ENCODE measurements around the gene TIMM10B. TPM values are rescaled to one million over a fixed set of nuclear protein-coding genes. Genes with fewer than 3 reads are reported as not detected.

The TIMM10B gene
- total and polyA plus RNA-seq, 9 of the 15 experiments (the other 6 are each of a cell fraction or from before 2014, with no cell fraction given): 43.2 to 163 (median 57.0) TPM

GRCh38 chr11:6473451-6474412 is 7.6 kb upstream of the TIMM10B start, which contains the start of gene TRIM3 (continued):
- TF ChIP-seq, protein P1, sequence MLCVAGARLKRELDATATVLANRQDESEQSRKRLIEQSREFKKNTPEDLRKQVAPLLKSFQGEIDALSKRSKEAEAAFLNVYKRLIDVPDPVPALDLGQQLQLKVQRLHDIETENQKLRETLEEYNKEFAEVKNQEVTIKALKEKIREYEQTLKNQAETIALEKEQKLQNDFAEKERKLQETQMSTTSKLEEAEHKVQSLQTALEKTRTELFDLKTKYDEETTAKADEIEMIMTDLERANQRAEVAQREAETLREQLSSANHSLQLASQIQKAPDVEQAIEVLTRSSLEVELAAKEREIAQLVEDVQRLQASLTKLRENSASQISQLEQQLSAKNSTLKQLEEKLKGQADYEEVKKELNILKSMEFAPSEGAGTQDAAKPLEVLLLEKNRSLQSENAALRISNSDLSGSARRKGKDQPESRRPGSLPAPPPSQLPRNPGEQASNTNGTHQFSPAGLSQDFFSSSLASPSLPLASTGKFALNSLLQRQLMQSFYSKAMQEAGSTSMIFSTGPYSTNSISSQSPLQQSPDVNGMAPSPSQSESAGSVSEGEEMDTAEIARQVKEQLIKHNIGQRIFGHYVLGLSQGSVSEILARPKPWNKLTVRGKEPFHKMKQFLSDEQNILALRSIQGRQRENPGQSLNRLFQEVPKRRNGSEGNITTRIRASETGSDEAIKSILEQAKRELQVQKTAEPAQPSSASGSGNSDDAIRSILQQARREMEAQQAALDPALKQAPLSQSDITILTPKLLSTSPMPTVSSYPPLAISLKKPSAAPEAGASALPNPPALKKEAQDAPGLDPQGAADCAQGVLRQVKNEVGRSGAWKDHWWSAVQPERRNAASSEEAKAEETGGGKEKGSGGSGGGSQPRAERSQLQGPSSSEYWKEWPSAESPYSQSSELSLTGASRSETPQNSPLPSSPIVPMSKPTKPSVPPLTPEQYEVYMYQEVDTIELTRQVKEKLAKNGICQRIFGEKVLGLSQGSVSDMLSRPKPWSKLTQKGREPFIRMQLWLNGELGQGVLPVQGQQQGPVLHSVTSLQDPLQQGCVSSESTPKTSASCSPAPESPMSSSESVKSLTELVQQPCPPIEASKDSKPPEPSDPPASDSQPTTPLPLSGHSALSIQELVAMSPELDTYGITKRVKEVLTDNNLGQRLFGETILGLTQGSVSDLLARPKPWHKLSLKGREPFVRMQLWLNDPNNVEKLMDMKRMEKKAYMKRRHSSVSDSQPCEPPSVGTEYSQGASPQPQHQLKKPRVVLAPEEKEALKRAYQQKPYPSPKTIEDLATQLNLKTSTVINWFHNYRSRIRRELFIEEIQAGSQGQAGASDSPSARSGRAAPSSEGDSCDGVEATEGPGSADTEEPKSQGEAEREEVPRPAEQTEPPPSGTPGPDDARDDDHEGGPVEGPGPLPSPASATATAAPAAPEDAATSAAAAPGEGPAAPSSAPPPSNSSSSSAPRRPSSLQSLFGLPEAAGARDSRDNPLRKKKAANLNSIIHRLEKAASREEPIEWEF (CRISPR knock-in tag; IDR thresholded peaks at IDR 0.05): no peak
- TF ChIP-seq TEAD2 (tag; IDR thresholded peaks at IDR 0.05) (no peak), DACH1 (IDR thresholded peaks at IDR 0.05; ENCODE audit: partially characterized antibody) (no peak), NFE2L1 (tag; IDR thresholded peaks at IDR 0.05; ENCODE audit: borderline replicate concordance, low read depth) (no peak), ZNF311 (CRISPR knock-in tag; IDR thresholded peaks at IDR 0.05) (no peak), MCM3 (IDR thresholded peaks at IDR 0.05) (no peak), HBP1 (CRISPR knock-in tag; IDR thresholded peaks at IDR 0.05) (no peak), E2F6 (IDR thresholded peaks at IDR 0.05; ENCODE audit: borderline replicate concordance in 1 of 2, extremely low read depth in 1 of 2, insufficient read depth in 1 of 2, insufficient read length in 1 of 2, low read depth in 1 of 2, low read length in 1 of 2, poor library complexity in 1 of 2, severe bottlenecking in 1 of 2) (peak in 1 of 2 experiments; percentile 36), MEF2D (tag; conservative IDR thresholded peaks at IDR 0.05; ENCODE audit: low read depth) (no peak), HNRNPK (IDR thresholded peaks at IDR 0.05; ENCODE audit: low read depth, low read length, poor library complexity, severe bottlenecking) (no peak), PRPF4 (IDR thresholded peaks at IDR 0.05; ENCODE audit: insufficient read depth, low read depth, low read length, poor library complexity, severe bottlenecking) (no peak)
- TF ChIP-seq, protein P2, sequence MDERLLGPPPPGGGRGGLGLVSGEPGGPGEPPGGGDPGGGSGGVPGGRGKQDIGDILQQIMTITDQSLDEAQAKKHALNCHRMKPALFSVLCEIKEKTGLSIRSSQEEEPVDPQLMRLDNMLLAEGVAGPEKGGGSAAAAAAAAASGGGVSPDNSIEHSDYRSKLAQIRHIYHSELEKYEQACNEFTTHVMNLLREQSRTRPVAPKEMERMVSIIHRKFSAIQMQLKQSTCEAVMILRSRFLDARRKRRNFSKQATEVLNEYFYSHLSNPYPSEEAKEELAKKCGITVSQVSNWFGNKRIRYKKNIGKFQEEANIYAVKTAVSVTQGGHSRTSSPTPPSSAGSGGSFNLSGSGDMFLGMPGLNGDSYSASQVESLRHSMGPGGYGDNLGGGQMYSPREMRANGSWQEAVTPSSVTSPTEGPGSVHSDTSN (CRISPR knock-in tag; IDR thresholded peaks at IDR 0.05; ENCODE audit: low read depth): no peak
- TF ChIP-seq, protein P2 (tag; conservative IDR thresholded peaks at IDR 0.05; ENCODE audit: low read depth): no peak
